Coronary artery (tissue), 2 donors: ENCODE results near the gene ZAP70.

Experiments
- DNase-seq: peaks from one replicate; pipeline ENCODE4 v3.0.0-alpha.2; 2017; ENCODE audit warnings: low spot score
- H3K27ac ChIP-seq, 2 donors: fragments of 200-600 bp; sonication (generic); one replicate each; pipeline ENCODE4 v1.5.1; 2016 to 2019
- H3K4me3 ChIP-seq: fragments of 200-600 bp; sonication (generic); 2 replicates; pipeline ENCODE4 v1.5.1; 2016; ENCODE audit warnings: mild to moderate bottlenecking, moderate library complexity
- CTCF ChIP-seq: fragments of 200-600 bp; sonication (generic); IDR thresholded peaks from one replicate; pipeline ENCODE4 v1.5.1; 2019; ENCODE audit warnings: antibody characterized with exemption

The ZAP70 gene

GRCh38 chr2:97698530-97698929, 14.8 kb upstream of the ZAP70 start:
- Histone ChIP-seq H3K4me3 (no peak overlapping the region), H3K27ac (no peak overlapping the region)
- TF ChIP-seq CTCF = no peak
- DNase-seq = no peak

GRCh38 chr2:97699765-97700444, 13.5 kb upstream of the ZAP70 start:
- Histone ChIP-seq H3K4me3 (no peak overlapping the region), H3K27ac (no peak overlapping the region)
- peak; percentile 33 for TF ChIP-seq CTCF
- DNase-seq = no peak

- Histone ChIP-seq H3K4me3 (no peak overlapping the region), H3K27ac (no peak overlapping the region)
- TF ChIP-seq CTCF = no peak
- DNase-seq = no peak
Observed at GRCh38 chr2:97701186-97701585, 12.2 kb upstream of the ZAP70 start.

DNA sequence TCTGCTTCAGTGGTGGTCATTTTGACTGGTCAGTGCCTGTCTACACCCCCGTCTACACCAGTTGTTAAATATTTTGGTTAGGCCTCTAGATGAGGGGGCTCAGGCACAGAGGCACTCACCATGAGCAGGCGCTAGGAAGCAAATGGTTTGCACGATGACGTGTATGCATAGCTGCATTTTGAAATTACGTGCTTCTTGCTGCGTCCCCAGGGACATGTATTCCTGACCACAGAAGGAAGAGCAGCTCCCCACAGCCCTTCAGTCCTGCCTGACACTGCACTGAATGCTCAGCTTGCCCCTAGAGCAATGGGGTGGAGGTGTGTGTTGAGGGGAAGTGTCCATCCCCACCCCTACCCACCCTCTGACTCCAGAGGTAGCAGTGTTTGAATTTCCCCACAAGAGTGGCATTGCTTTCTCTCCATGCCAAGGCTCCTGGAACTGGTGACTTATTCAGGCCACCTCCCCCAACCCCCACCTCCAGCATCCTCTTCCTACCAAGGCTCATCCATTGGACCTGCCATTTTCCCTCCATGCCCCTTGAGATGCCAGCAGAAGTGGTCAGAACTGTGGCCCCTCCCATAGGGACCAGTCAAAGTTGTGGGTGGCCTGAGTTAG, 11.4 kb upstream of the ZAP70 start:
- DNase-seq = no peak
- no peak overlapping the region for H3K4me3 ChIP-seq
- no peak overlapping the region for H3K27ac ChIP-seq
- TF ChIP-seq CTCF = no peak

GRCh38 chr2:97702731-97703470, 10.5 kb upstream of the ZAP70 start:
- H3K4me3 ChIP-seq = no peak overlapping the region
- no peak overlapping the region for H3K27ac ChIP-seq
- DNase-seq = no peak
- no peak for TF ChIP-seq CTCF

DNA sequence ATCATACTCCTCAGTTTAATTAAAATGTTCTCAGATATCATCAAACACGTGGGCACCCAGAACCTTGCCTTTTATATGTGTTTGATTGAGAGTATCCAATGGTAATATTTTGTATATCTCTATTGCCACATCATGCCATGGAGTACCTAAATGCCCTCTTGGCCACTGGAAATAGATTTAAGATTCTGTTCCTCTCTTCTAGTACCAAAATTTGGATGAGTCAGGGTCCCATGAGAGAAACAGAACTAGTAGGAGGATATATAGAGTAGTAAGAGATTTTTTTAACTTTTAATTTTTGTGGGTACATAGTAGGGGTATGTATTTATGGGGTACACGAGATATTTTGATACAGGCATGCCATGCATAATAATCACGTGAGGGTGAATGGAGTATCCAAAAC, 9.6 kb upstream of the ZAP70 start:
- no peak for TF ChIP-seq CTCF
- H3K4me3 ChIP-seq = no peak overlapping the region
- H3K27ac ChIP-seq = no peak overlapping the region
- DNase-seq = no peak
